Loucy (cell line): Measurements from ENCODE around the gene HOXA6.

Source experiments
- H2AFZ ChIP-seq: fragments of 200-600 bp; sonication (generic); 2 replicates; pipeline ENCODE4 v1.6.0; 2016; ENCODE audit warnings: antibody characterized with exemption, mild to moderate bottlenecking, low read length, moderate library complexity
- H3F3A ChIP-seq: fragments of 200-600 bp; 2 replicates; pipeline ENCODE4 v1.6.0; 2016; ENCODE audit warnings: antibody characterized with exemption, low read depth, mild to moderate bottlenecking
- H3K27me3 ChIP-seq: fragments of 200-600 bp; sonication (generic); 2 replicates; pipeline ENCODE4 v1.6.1; 2014; ENCODE audit warnings: low read length, mild to moderate bottlenecking; ENCODE audit not compliant: insufficient read depth, poor library complexity, severe bottlenecking
- H3K36me3 ChIP-seq: fragments of 200-600 bp; sonication (generic); 2 replicates; pipeline ENCODE4 v1.6.1; 2016; ENCODE audit warnings: low read length; ENCODE audit not compliant: insufficient read depth
- H3K4me1 ChIP-seq: fragments of 200-600 bp; sonication (generic); 2 replicates; pipeline ENCODE4 v1.5.1; 2014; ENCODE audit warnings: low read length, mild to moderate bottlenecking; ENCODE audit not compliant: insufficient read depth, poor library complexity, severe bottlenecking
- H3K4me2 ChIP-seq: fragments of 200-600 bp; sonication (generic); 2 replicates; pipeline ENCODE4 v1.6.0; 2014; ENCODE audit warnings: antibody characterized with exemption, low read length, low read depth, mild to moderate bottlenecking; ENCODE audit not compliant: poor library complexity, severe bottlenecking
- H3K4me3 ChIP-seq: fragments of 200-600 bp; sonication (generic); 2 replicates; pipeline ENCODE4 v1.5.1; 2014; ENCODE audit warnings: low read length, mild to moderate bottlenecking, mixed read lengths; ENCODE audit not compliant: poor library complexity, severe bottlenecking
- H3K79me2 ChIP-seq: fragments of 200-600 bp; sonication (generic); 2 replicates; pipeline ENCODE4 v1.6.1; 2014; ENCODE audit warnings: low read length; ENCODE audit not compliant: insufficient read depth
- H3K9ac ChIP-seq: fragments of 200-600 bp; sonication (generic); 2 replicates; pipeline ENCODE4 v1.6.0; 2014; ENCODE audit warnings: mild to moderate bottlenecking, low read depth, low read length, moderate library complexity; ENCODE audit not compliant: poor library complexity, severe bottlenecking
- H3K9me2 ChIP-seq: fragments of 200-600 bp; sonication (generic); replicated peaks from 2 replicates; pipeline ENCODE4 v1.6.1; 2016; ENCODE audit warnings: low read depth, low read length, mixed read lengths
- H3K9me3 ChIP-seq: fragments of 200-600 bp; sonication (generic); 2 replicates; pipeline ENCODE4 v1.6.1; 2014; ENCODE audit warnings: mild to moderate bottlenecking, antibody characterized with exemption, low read length, low read depth; ENCODE audit not compliant: insufficient read depth
- H4K20me1 ChIP-seq: fragments of 200-600 bp; sonication (generic); 2 replicates; pipeline ENCODE4 v1.6.0; 2014; ENCODE audit warnings: antibody characterized with exemption, low read length, mild to moderate bottlenecking; ENCODE audit not compliant: insufficient read depth, poor library complexity, severe bottlenecking
- CTCF ChIP-seq: fragments of 200-600 bp; sonication (generic); conservative IDR thresholded peaks from 2 replicates; pipeline ENCODE4 v1.5.1; 2014; ENCODE audit warnings: mild to moderate bottlenecking, antibody characterized with exemption, low read length
- EZH2phosphoT487 ChIP-seq: fragments of 200-600 bp; IDR thresholded peaks from 2 replicates; pipeline ENCODE4 v1.6.1; 2018; ENCODE audit warnings: antibody characterized with exemption, mild to moderate bottlenecking, moderate library complexity, borderline replicate concordance

HOXA6 gene

GRCh38 chr7:27175626-27176523 lies 28.3 kb upstream of the HOXA6 start:
- Histone ChIP-seq H3K79me2 (peaks cover 100% of the 10 kb centered on the region), H3K9me3 (no peaks in the 10 kb centered on the region), H3K36me3 (peaks cover 18% of the 10 kb centered on the region), H3F3A (0 out of 2 replicates have a peak, but pooled peaks cover 5% of the 10 kb centered on the region), H2AFZ (no peak overlapping the region), H3K27me3 (peaks cover 45% of the 10 kb centered on the region), H3K9me2 (no peaks in the 10 kb centered on the region), H3K4me3 (peak overlapping the region; percentile 94), H4K20me1 (peaks cover 75% of the 10 kb centered on the region), H3K4me1 (peaks cover 36% of the 10 kb centered on the region), H3K4me2 (peak overlapping the region; percentile 98), H3K9ac (peak overlapping the region; percentile 99)
- TF ChIP-seq EZH2phosphoT487 (no peak), CTCF (no peak)

- TF ChIP-seq EZH2phosphoT487 (no peak), CTCF (no peak)
- H3K9ac ChIP-seq: peak overlapping the region; percentile 99
- H3K9me3 ChIP-seq: no peaks in the 10 kb centered on the region
- H3K4me1 ChIP-seq: peaks cover 28% of the 10 kb centered on the region
- H3K79me2 ChIP-seq: peaks cover 100% of the 10 kb centered on the region
- no peak overlapping the region for H2AFZ ChIP-seq
- H3K27me3 ChIP-seq: peaks cover 51% of the 10 kb centered on the region
- peaks cover 24% of the 10 kb centered on the region for H3K36me3 ChIP-seq
- H4K20me1 ChIP-seq: peaks cover 76% of the 10 kb centered on the region
- H3F3A ChIP-seq: 0 out of 2 replicates have a peak, but pooled peaks cover 4% of the 10 kb centered on the region
- H3K4me2 ChIP-seq: peak overlapping the region; percentile 98
- peak overlapping the region; percentile 94 for H3K4me3 ChIP-seq
- no peaks in the 10 kb centered on the region for H3K9me2 ChIP-seq
Observed at GRCh38 chr7:27174874-27175625, 27.5 kb upstream of the HOXA6 start.

- H3K9me2 ChIP-seq: no peaks in the 10 kb centered on the region
- peaks cover 100% of the 10 kb centered on the region for H3K79me2 ChIP-seq
- no peak for TF ChIP-seq EZH2phosphoT487
- TF ChIP-seq CTCF: no peak
- H3K27me3 ChIP-seq: peaks cover 52% of the 10 kb centered on the region
- H3K9me3 ChIP-seq: no peaks in the 10 kb centered on the region
- no peak within 1 kb of the TSS for H2AFZ ChIP-seq
- 0 out of 2 replicates have a peak, but pooled peaks cover 3% of the 10 kb centered on the region for H3F3A ChIP-seq
- H3K4me2 ChIP-seq: peak within 1 kb of the TSS; percentile 98
- H3K4me1 ChIP-seq: peaks cover 28% of the 10 kb centered on the region
- H3K4me3 ChIP-seq: peak within 1 kb of the TSS; percentile 94
- peaks cover 24% of the 10 kb centered on the region for H3K36me3 ChIP-seq
- peak within 1 kb of the TSS; percentile 99 for H3K9ac ChIP-seq
- peaks cover 78% of the 10 kb centered on the region for H4K20me1 ChIP-seq
Observed at GRCh38 chr7:27173956-27174873, 26.6 kb upstream of the HOXA6 start, which contains the start of gene HOXA10. Gene HOXA10 (minus strand): TSS chr7:27174320. CDS start chr7:27174306, 14 bp downstream.
